ENCODE data around the gene MYEOV.

The MYEOV gene

DNA sequence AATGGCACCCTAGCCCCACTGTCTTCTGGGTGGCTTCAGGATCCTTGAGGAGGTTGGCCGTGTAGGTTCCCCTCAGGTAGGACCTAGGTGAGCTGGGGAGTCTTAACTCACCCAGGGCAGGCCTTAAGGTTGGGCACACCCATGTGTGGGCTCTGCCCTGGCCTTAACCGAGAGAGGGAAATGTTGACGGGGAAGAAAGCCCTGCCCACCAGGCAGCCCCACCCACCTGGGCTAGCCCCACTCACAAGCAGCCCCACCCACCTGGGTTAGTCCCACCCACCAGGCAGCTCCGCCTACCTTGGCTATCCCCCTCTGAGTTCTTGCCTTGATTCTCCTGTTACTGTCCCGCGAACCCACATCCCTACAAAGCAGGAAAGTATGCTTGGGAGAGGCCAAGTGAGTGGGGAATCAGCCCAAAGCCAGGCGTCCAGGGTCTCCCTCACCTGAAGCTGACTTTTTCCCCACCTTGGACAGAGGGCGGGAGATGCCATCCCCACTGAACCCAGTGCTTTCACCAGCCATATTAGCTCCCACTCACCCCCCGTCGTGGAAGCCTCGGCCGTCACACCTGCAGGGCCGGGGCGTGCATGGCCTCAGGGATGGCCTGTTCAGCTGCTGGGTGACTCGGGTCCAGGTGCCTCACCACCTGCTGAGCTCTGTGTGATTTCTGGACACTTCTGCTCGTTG lies at the start of gene MYEOV:
MYEOV (plus strand) TSS at position 337 of the 687 bp plus-strand sequence. CDS start 1,200 bp downstream, outside the sequence.
- Histone ChIP-seq H3K9ac (ENCODE audit: low read length) (no peak within 1 kb of the TSS), H3K27ac (ENCODE audit: low read depth, low read length) (no peak within 1 kb of the TSS), H3K4me3 (ENCODE audit: low read length) (no peak within 1 kb of the TSS), H3K4me1 (ENCODE audit: control insufficient read depth, insufficient read depth, low read length) (peaks cover 5% of the 10 kb centered on the region), H3K27me3 (ENCODE audit: control insufficient read depth, insufficient read depth, low read length) (no peaks in the 10 kb centered on the region), H3K36me3 (ENCODE audit: control insufficient read depth, insufficient read depth, low read length) (no peaks in the 10 kb centered on the region)

GRCh38 chr11:69244266-69244665 lies 49.7 kb upstream of the MYEOV start:
- no peaks in the 10 kb centered on the region for H3K36me3 ChIP-seq (ENCODE audit: control insufficient read depth, insufficient read depth, low read length)
- no peak overlapping the region for H3K4me3 ChIP-seq (ENCODE audit: low read length)
- no peaks in the 10 kb centered on the region for H3K4me1 ChIP-seq (ENCODE audit: control insufficient read depth, insufficient read depth, low read length)
- no peak overlapping the region for H3K27ac ChIP-seq (ENCODE audit: low read depth, low read length)
- H3K27me3 ChIP-seq (ENCODE audit: control insufficient read depth, insufficient read depth, low read length) = no peaks in the 10 kb centered on the region
- H3K9ac ChIP-seq (ENCODE audit: low read length) = no peak overlapping the region

- H3K36me3 ChIP-seq (ENCODE audit: control insufficient read depth, insufficient read depth, low read length) = no peaks in the 10 kb centered on the region
- H3K27ac ChIP-seq (ENCODE audit: low read depth, low read length) = no peak overlapping the region
- H3K4me3 ChIP-seq (ENCODE audit: low read length) = no peak overlapping the region
- H3K27me3 ChIP-seq (ENCODE audit: control insufficient read depth, insufficient read depth, low read length) = no peaks in the 10 kb centered on the region
- no peak overlapping the region for H3K9ac ChIP-seq (ENCODE audit: low read length)
- no peaks in the 10 kb centered on the region for H3K4me1 ChIP-seq (ENCODE audit: control insufficient read depth, insufficient read depth, low read length)
These were observed 48.9 kb upstream of the MYEOV start for GRCh38 chr11:69245041-69245440.

DNA sequence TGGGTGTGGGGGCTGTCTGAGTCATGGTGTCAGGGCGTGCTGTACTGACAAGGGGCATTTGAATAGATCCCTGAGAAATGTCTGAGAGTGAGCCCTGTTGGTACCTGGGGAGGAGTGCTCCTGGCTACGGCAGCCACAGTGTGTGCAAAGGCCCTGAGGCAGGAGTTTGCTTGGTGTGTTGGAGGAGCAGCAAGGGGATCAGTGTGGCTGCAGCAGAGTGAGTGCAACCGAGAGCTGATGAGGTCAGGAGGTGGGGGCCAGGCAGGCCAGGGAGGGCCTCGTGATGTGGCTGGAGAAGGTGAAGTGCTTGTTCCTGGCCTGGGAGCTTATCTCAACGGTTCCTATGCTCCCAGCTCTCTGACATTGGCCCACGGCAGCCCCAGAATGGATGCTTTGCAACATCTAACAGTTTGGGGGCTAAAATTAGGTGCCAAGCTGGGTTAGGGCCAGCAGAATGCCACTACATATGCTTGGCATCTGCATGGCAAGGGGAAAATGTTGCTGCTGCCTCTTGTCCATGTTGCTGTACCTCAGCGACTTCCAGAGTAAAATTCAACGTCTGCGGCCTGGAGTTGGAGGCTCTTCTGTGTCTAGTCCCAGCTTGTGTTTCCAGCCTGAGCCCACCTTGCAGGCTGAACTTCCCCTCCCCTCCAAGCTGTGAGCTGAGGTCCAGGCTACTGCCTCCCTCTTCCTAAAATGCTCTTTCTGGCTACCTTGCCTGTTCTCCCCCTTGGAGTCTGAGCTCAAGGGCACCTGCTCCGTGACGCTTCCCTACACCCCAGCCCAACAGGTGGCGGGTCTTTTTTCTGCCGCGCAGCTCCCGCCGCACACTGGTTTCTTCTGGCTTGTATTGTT lies 48.2 kb upstream of the MYEOV start:
- H3K27ac ChIP-seq (ENCODE audit: low read depth, low read length) = no peak overlapping the region
- H3K27me3 ChIP-seq (ENCODE audit: control insufficient read depth, insufficient read depth, low read length) = no peaks in the 10 kb centered on the region
- no peak overlapping the region for H3K4me3 ChIP-seq (ENCODE audit: low read length)
- H3K36me3 ChIP-seq (ENCODE audit: control insufficient read depth, insufficient read depth, low read length) = no peaks in the 10 kb centered on the region
- H3K9ac ChIP-seq (ENCODE audit: low read length) = no peak overlapping the region
- H3K4me1 ChIP-seq (ENCODE audit: control insufficient read depth, insufficient read depth, low read length) = no peaks in the 10 kb centered on the region

DNA sequence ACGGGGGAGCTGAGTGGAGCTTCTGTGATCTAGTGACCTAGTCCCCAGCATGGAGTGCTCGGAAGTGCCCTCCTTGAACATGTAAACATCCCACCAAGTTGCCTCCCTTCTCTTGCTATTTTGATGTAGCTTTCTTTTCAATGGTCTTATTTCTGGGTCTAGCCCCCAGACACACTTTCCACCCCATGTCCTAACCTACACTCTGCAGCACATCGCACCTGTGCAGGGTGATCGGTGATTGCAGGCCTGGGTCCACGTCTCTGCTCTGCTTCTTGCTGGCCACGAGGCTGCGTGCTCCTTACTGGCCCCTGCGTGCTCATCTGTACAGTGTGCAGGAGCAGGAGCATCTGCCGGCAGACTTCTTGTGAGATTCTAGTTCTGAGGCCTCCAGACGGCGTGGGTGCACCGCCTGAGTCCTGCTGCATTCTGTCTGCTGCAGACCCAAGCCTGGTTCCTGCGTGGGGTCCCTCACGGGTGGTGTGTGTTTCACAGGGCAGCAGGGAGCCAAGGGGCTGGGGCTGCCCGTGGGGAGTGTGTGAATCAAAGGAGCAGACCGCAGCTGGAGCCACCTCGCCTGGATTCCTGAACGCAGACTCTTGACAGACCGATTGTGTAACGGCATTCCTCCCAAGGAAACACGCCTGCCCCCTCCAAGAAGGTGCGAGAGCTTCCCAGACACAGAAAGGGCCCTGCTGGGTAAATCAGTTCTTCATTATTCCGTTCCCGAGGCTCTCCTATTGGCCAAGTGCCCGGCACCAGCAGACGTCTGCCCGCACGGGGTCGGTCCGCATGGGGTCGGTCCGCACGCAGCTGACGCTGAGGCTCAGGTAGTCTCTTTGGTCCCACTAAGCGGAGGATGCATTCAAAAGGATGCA lies 44.4 kb upstream of the MYEOV start:
- H3K27ac ChIP-seq (ENCODE audit: low read depth, low read length) = no peak overlapping the region
- no peaks in the 10 kb centered on the region for H3K27me3 ChIP-seq (ENCODE audit: control insufficient read depth, insufficient read depth, low read length)
- no peak overlapping the region for H3K4me3 ChIP-seq (ENCODE audit: low read length)
- no peaks in the 10 kb centered on the region for H3K4me1 ChIP-seq (ENCODE audit: control insufficient read depth, insufficient read depth, low read length)
- H3K9ac ChIP-seq (ENCODE audit: low read length) = no peak overlapping the region
- no peaks in the 10 kb centered on the region for H3K36me3 ChIP-seq (ENCODE audit: control insufficient read depth, insufficient read depth, low read length)

DNA sequence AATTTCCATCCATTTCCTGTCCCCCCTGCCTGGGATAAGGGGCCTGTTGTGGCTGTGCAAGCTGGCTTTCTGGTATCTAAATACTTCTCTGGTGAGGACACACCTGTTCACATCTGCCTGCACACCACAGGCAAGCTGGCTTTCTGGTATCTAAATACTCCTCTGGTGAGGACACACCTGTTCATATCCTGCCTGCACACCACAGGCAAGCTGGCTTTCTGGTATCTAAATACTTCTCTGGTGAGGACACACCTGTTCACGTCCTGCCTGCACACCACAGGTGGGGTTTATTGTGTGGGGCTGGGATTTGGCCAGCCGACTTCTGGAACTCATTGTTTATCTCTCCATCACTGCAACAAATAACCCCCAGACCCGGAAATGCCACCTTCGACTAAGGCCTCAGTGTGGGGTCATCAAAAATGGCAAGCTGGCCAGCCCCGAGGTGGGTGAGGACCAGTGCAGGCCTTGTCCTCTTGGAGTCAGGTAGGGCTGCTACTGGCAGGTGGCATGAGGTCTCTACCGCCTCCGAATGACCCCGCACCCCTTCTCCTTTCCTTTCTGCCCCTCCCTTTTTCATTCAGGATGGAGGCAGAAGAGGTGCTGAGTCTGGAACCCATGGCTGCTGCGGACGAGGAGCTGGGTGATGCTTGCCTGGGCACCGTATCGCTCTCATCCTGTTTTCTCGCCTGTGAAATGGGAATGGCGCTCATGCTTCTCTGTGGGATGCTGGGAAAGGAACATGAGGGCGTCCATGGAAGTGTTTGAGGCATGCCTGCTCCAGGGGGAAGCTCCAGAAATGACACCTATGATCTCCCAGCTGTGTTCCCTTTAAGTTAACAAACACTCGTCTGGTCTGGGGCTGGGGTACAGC lies 43.5 kb upstream of the MYEOV start:
- Histone ChIP-seq H3K4me3 (ENCODE audit: low read length) (no peak overlapping the region), H3K27me3 (ENCODE audit: control insufficient read depth, insufficient read depth, low read length) (no peaks in the 10 kb centered on the region), H3K27ac (ENCODE audit: low read depth, low read length) (no peak overlapping the region), H3K9ac (ENCODE audit: low read length) (no peak overlapping the region), H3K36me3 (ENCODE audit: control insufficient read depth, insufficient read depth, low read length) (no peaks in the 10 kb centered on the region), H3K4me1 (ENCODE audit: control insufficient read depth, insufficient read depth, low read length) (no peaks in the 10 kb centered on the region)

GRCh38 chr11:69251057-69251393 lies 42.9 kb upstream of the MYEOV start:
- H3K4me1 ChIP-seq (ENCODE audit: control insufficient read depth, insufficient read depth, low read length) = no peaks in the 10 kb centered on the region
- no peak overlapping the region for H3K9ac ChIP-seq (ENCODE audit: low read length)
- H3K36me3 ChIP-seq (ENCODE audit: control insufficient read depth, insufficient read depth, low read length) = no peaks in the 10 kb centered on the region
- H3K27me3 ChIP-seq (ENCODE audit: control insufficient read depth, insufficient read depth, low read length) = no peaks in the 10 kb centered on the region
- H3K4me3 ChIP-seq (ENCODE audit: low read length) = no peak overlapping the region
- H3K27ac ChIP-seq (ENCODE audit: low read depth, low read length) = no peak overlapping the region

- Histone ChIP-seq H3K27ac (ENCODE audit: low read depth, low read length) (no peak overlapping the region), H3K4me1 (ENCODE audit: control insufficient read depth, insufficient read depth, low read length) (no peaks in the 10 kb centered on the region), H3K36me3 (ENCODE audit: control insufficient read depth, insufficient read depth, low read length) (no peaks in the 10 kb centered on the region), H3K27me3 (ENCODE audit: control insufficient read depth, insufficient read depth, low read length) (no peaks in the 10 kb centered on the region), H3K9ac (ENCODE audit: low read length) (no peak overlapping the region), H3K4me3 (ENCODE audit: low read length) (no peak overlapping the region)
These were observed 42.1 kb upstream of the MYEOV start for GRCh38 chr11:69251639-69252489.

- Histone ChIP-seq H3K27me3 (ENCODE audit: control insufficient read depth, insufficient read depth, low read length) (no peaks in the 10 kb centered on the region), H3K4me3 (ENCODE audit: low read length) (no peak overlapping the region), H3K9ac (ENCODE audit: low read length) (no peak overlapping the region), H3K36me3 (ENCODE audit: control insufficient read depth, insufficient read depth, low read length) (no peaks in the 10 kb centered on the region), H3K4me1 (ENCODE audit: control insufficient read depth, insufficient read depth, low read length) (no peaks in the 10 kb centered on the region), H3K27ac (ENCODE audit: low read depth, low read length) (no peak overlapping the region)
These were observed 41.5 kb upstream of the MYEOV start for GRCh38 chr11:69252490-69252837.

GRCh38 chr11:69253028-69253427 lies 40.9 kb upstream of the MYEOV start:
- Histone ChIP-seq H3K27me3 (ENCODE audit: control insufficient read depth, insufficient read depth, low read length) (no peaks in the 10 kb centered on the region), H3K36me3 (ENCODE audit: control insufficient read depth, insufficient read depth, low read length) (no peaks in the 10 kb centered on the region), H3K4me1 (ENCODE audit: control insufficient read depth, insufficient read depth, low read length) (no peaks in the 10 kb centered on the region), H3K4me3 (ENCODE audit: low read length) (no peak overlapping the region), H3K27ac (ENCODE audit: low read depth, low read length) (no peak overlapping the region), H3K9ac (ENCODE audit: low read length) (no peak overlapping the region)

- H3K9ac ChIP-seq (ENCODE audit: low read length) = no peak overlapping the region
- H3K4me3 ChIP-seq (ENCODE audit: low read length) = no peak overlapping the region
- H3K4me1 ChIP-seq (ENCODE audit: control insufficient read depth, insufficient read depth, low read length) = no peaks in the 10 kb centered on the region
- no peaks in the 10 kb centered on the region for H3K27me3 ChIP-seq (ENCODE audit: control insufficient read depth, insufficient read depth, low read length)
- H3K36me3 ChIP-seq (ENCODE audit: control insufficient read depth, insufficient read depth, low read length) = no peaks in the 10 kb centered on the region
- H3K27ac ChIP-seq (ENCODE audit: low read depth, low read length) = no peak overlapping the region
These were observed 36.8 kb upstream of the MYEOV start for GRCh38 chr11:69257134-69257533.

Measured in rectal smooth muscle tissue (tissue), 1 donor.